ENCODE measurements around the gene GPR55. TPM values are rescaled to one million over a fixed set of nuclear protein-coding genes. Genes with fewer than 3 reads are reported as not detected.

Gene GPR55
- total RNA-seq, 2 experiments from 2014 or later, result 3.6 to 4.0 TPM

DNA sequence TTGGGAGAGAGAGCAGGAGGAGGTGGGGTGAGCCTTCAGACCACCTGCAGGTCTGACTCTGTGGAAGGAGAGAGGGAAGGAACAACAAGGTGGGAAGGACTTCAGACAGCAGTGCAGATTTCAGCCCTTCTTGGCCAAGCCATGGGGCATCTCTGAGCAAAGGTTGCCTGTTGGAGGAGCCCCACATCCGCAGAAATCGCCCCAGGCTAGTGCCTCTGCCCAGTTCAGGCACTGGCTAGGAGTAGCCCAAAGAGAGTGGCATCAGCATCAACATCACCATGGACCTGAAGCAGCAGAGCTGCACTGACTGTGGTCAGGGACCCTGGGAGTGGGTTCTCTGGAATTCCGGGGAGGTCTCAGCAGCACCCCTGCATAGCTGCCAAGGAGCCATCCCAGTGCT, 10.2 kb downstream of the GPR55 start:
- POLR2A ChIA-PET, result no interaction called here
- H3K27me3 Mint-ChIP-seq, result peaks cover 2% of the 10 kb centered on the region
- DNase-seq, result peak; percentile 3
- ATAC-seq, result no peak
- peaks cover 11% of the 10 kb centered on the region for H3K36me3 Mint-ChIP-seq (ENCODE audit: low read depth)
- H3K27ac Mint-ChIP-seq, result no peak overlapping the region
- intact Hi-C loops (cut with DNase I, micrococcal nuclease), result no loop called here
- peaks cover 62% of the 10 kb centered on the region for H3K4me1 Mint-ChIP-seq
- no peaks in the 10 kb centered on the region for H3K9me3 Mint-ChIP-seq (ENCODE audit: low read depth)
- no peak overlapping the region for H3K4me3 Mint-ChIP-seq
- CTCF ChIA-PET, result interaction anchor here (1.3 to 1.4 kb wide), 2 partner anchors 9 to 73 kb away, joined by 3 to 6 read pairs; no protein-coding TSS in a partner anchor

DNA sequence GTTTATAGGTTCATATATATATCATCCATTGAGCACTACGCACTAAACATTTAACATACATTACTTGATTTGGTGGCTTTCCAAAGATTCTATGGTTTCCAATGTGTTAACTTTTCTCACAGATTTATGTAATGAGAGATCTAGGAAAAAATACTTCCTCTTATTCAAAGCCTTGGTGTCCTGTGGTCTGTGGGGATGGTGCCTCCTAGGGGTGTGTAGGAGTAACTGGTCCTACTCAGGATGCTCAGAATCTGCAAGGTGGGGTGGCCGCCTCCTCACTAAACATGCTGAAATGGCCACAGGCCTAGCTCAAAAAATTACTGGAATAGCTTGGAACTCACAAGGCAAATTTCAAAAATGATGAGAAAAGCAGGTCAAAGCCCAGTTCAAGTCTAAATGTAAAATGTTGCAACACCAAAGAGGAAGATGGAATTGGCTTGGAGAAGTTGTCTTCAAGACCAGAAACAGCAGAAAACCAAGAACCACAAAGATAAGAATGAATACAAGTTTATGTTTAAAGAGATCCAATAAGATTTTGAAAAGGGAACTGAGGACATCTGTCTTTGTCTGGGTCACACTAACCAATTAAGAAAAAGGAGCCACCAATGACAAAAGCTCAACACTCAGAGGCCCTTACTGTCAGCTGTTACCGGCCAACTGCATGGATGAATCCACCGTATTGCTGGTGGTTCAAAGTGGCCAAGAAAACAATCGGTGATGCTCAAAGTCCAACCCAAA, 11.5 kb downstream of the GPR55 start:
- peak; percentile 50 for DNase-seq

DNA sequence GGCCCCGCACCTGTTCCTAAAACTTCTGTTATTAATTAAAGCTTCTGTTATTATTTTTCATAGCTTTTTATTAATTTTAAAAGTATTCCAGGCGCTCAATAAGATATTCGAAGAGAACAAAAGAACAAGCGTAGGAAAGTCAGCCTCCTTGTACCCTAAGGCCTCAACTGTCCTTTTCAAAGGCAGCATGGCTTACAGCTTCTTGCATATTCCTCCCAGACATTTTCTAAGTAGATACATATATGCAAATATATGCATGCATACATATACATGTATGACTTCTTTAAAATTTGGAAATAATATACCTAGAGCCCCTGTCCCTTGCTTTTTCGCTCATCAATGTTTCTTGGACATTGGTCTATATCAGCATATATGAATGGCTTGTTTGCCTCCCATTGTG, 12.3 kb downstream of the GPR55 start:
- Mint-ChIP-seq H3K4me1 (peaks cover 61% of the 10 kb centered on the region), H3K9me3 (ENCODE audit: low read depth) (no peaks in the 10 kb centered on the region), H3K27me3 (peaks cover 8% of the 10 kb centered on the region), H3K4me3 (no peak overlapping the region), H3K36me3 (ENCODE audit: low read depth) (peaks cover 20% of the 10 kb centered on the region), H3K27ac (no peak overlapping the region)
- no peak for ATAC-seq
- CTCF ChIA-PET, result interaction anchor here (0.6 to 2.1 kb wide), 14 partner anchors 9 to 76 kb away, joined by 3 to 14 read pairs (median 4); partner anchors contain the start of gene ITM2C
- intact Hi-C loops (cut with DNase I, micrococcal nuclease), result no loop called here
- POLR2A ChIA-PET, result no interaction called here
- no peak for DNase-seq

More for the DNA sequence above, 11.5 kb downstream of the GPR55 start:
- peaks cover 18% of the 10 kb centered on the region for H3K36me3 Mint-ChIP-seq (ENCODE audit: low read depth)
- H3K4me3 Mint-ChIP-seq, result no peak overlapping the region
- CTCF ChIA-PET, result interaction anchor here (0.6 to 2.1 kb wide), 13 partner anchors 10 to 187 kb away, joined by 3 to 14 read pairs (median 4); partner anchors contain the start of gene ITM2C
- intact Hi-C loops (cut with DNase I, micrococcal nuclease), result no loop called here
- H3K27me3 Mint-ChIP-seq, result peaks cover 5% of the 10 kb centered on the region
- no peak for ATAC-seq
- peaks cover 60% of the 10 kb centered on the region for H3K4me1 Mint-ChIP-seq
- H3K27ac Mint-ChIP-seq, result no peak overlapping the region
- no peaks in the 10 kb centered on the region for H3K9me3 Mint-ChIP-seq (ENCODE audit: low read depth)
- POLR2A ChIA-PET, result no interaction called here

DNA sequence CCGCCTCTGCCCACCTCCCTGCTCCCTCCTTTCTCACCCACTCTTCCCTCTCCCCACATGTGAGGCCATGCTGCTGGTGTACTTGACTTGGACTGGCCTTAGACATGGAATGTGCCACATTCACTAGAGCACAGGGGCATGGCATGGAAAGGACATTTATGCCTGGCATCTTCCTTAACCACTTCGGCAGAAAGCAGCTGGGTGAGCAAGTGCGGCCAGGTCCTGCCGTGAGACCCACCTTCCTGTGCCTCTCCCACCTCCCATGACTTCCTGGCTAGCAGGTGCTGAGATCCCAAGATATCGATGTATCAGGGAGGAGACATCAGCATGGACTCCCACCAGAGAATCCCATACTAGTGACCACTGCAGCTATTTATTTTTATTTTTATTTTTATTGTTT, 13.0 kb downstream of the GPR55 start:
- peaks cover 22% of the 10 kb centered on the region for H3K36me3 Mint-ChIP-seq (ENCODE audit: low read depth)
- DNase-seq (no peak), ATAC-seq (no peak)
- no peak overlapping the region for H3K27ac Mint-ChIP-seq
- H3K27me3 Mint-ChIP-seq, result peaks cover 8% of the 10 kb centered on the region
- intact Hi-C loops (cut with DNase I, micrococcal nuclease), result no loop called here
- no peak overlapping the region for H3K4me3 Mint-ChIP-seq
- no peaks in the 10 kb centered on the region for H3K9me3 Mint-ChIP-seq (ENCODE audit: low read depth)
- ChIA-PET POLR2A (no interaction called here), CTCF (interaction anchor here (1.0 to 2.1 kb wide), 9 partner anchors 8 to 75 kb away, joined by 3 to 14 read pairs (median 4); no protein-coding TSS in a partner anchor)
- peaks cover 60% of the 10 kb centered on the region for H3K4me1 Mint-ChIP-seq

DNA sequence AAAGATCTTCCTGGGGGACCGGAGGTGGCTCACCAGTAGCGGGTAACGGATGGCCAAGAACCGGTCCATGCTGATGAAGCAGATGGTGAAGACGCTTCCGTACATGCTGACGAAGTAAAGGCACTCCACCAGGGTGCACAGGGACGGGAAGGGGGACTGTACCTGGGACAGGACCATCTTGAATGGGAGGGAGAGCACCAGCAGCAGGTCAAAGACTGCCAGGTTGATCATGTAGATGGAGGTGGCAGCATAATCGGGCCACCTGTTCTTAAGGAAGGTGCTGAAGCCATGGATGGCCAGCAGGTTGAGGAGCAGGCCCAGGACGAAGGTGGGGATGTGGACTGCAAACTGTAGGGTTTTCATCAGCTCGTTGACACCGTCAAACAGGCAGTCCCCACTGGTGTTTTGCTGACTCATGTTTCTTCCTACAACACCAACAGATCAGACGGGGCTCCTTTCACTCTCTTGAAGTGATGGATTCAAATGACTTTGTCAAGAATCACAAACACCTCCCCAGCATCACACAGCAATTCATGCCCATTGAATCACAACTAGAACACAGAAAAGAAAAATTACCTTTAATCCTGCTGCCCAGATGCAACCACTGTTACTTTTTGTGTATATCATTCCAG, 14.4 kb downstream of the GPR55 start:
- Mint-ChIP-seq H3K36me3 (ENCODE audit: low read depth) (peaks cover 24% of the 10 kb centered on the region), H3K4me1 (peaks cover 62% of the 10 kb centered on the region), H3K9me3 (ENCODE audit: low read depth) (no peaks in the 10 kb centered on the region), H3K27ac (peak overlapping the region; percentile 5), H3K27me3 (peaks cover 8% of the 10 kb centered on the region), H3K4me3 (no peak overlapping the region)
- DNase-seq, result peak; percentile 17
- peak; percentile 19 for ATAC-seq
- ChIA-PET CTCF (interaction anchor here (0.6 to 2.5 kb wide), 4 partner anchors 9 to 77 kb away, joined by 3 to 8 read pairs (median 4); no protein-coding TSS in a partner anchor), POLR2A (interaction anchor here (0.8 kb wide), 1 partner anchor 103 kb away, joined by 5 read pairs; no protein-coding TSS in a partner anchor)
- intact Hi-C loops (cut with DNase I, micrococcal nuclease), result no loop called here

DNA sequence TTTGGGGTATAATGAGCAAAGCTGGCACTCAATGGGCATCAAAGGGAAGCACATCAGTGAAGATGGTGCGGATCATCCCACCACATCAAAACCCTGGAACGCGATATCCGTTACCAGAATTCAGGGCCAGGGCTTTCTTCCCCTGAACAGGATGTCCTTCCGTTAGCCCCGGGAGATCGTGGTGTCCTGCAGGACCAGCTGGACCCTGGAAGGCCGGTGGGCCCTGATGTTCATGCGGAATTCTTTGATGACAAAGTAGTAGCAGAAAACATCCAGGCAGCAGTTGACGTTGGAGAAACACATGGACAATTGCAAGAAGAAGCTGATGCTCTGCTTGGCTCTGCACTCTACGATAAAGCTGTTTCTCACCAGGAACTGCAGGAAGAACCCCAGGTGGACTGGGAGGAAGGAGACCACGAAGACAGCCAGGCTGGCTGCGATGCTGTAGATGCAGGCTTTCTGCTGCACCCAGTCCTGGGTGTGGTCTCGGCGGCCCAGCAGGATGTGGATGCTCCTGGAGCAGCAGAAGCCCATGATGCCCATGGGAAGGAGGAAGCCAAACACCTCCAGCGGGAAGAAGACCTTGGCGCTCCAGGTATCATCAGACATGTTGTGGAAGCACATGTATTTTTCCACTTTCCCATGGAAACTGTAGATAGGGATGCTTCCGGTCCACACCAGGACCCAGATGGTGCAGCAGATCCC, 15.0 kb downstream of the GPR55 start:
- DNase-seq (peak; percentile 3), ATAC-seq (no peak)
- Mint-ChIP-seq H3K27me3 (peaks cover 8% of the 10 kb centered on the region), H3K4me3 (no peak overlapping the region), H3K4me1 (peaks cover 62% of the 10 kb centered on the region), H3K9me3 (ENCODE audit: low read depth) (no peaks in the 10 kb centered on the region), H3K27ac (no peak overlapping the region), H3K36me3 (ENCODE audit: low read depth) (peaks cover 23% of the 10 kb centered on the region)
- ChIA-PET POLR2A (no interaction called here), CTCF (interaction anchor here (0.6 to 2.5 kb wide), 2 partner anchors 14 to 65 kb away, joined by 3 to 8 read pairs; no protein-coding TSS in a partner anchor)
- intact Hi-C loops (cut with DNase I, micrococcal nuclease), result loop anchor here in 1 of 2 experiments (5.0 kb wide), 1 partner anchor 32 kb away; no protein-coding TSS in a partner anchor

DNA sequence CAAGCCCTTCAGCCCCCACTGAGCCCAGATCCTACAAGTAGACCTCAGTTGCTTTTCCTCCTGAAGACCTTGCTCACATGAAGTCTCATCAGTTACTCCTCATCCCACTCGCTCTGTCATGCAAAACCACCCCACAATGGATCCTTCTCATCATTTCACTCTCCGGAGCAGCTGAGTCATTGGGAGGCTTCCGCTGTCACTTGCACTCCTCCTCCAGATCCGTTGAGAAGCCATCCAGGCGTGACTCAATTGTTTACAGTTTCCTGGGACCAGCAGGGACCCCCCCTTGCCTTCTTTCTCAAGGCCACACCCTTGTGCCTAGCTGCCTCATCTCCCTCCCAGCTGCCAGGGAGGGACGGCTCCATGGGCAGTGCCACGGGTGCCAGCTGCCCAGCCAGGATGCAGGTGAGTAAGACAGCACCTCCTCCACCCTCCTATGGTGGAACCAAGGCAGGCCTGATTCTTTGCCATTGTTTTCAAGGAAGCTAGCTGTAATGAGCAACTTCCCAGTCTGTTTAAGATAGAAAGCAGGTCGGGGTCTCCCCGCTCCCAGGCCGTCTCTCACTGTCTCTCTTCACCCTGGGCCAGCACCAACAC, 16.3 kb downstream of the GPR55 start:
- ChIA-PET CTCF (interaction anchor here (0.8 to 1.6 kb wide), 5 partner anchors 10 to 84 kb away, joined by 3 to 8 read pairs (median 3); partner anchors contain the start of gene GPR55), POLR2A (no interaction called here)
- H3K36me3 Mint-ChIP-seq (ENCODE audit: low read depth), result peaks cover 23% of the 10 kb centered on the region
- peak; percentile 42 for ATAC-seq
- no peaks in the 10 kb centered on the region for H3K9me3 Mint-ChIP-seq (ENCODE audit: low read depth)
- peak; percentile 77 for DNase-seq
- H3K4me1 Mint-ChIP-seq, result peaks cover 66% of the 10 kb centered on the region
- peaks cover 8% of the 10 kb centered on the region for H3K27me3 Mint-ChIP-seq
- intact Hi-C loops (cut with DNase I, micrococcal nuclease), result loop anchor here in 1 of 2 experiments (5.0 kb wide), 1 partner anchor 34 kb away; no protein-coding TSS in a partner anchor
- peak overlapping the region; percentile 67 for H3K4me3 Mint-ChIP-seq
- H3K27ac Mint-ChIP-seq, result peak overlapping the region; percentile 80

DNA sequence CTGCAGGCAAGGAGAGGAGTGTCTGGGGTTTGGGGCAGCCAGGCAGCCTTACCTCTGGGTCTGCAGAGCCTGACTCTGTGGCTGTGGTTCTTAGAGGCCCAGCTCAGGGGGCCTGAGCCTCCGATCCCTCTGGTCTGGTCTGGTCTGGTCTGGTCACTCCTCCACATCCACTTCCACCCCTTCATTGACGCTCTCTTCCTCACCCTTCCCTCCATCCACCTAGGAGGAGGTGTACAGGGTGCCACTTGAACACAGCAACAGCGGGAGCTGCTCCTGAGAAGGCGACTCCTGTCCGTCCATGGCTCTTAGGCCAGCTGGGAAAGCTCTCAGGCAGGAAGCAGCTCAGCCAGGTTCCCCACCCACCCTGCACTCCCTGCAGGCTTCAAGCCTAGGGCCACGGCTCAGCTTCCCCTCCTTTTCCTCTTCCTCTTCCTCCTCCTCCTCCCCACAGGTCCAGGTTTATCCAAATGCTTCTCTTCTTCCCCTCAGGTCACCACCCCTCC, 16.9 kb downstream of the GPR55 start:
- H3K36me3 Mint-ChIP-seq (ENCODE audit: low read depth), result peaks cover 23% of the 10 kb centered on the region
- ATAC-seq, result no peak

DNA sequence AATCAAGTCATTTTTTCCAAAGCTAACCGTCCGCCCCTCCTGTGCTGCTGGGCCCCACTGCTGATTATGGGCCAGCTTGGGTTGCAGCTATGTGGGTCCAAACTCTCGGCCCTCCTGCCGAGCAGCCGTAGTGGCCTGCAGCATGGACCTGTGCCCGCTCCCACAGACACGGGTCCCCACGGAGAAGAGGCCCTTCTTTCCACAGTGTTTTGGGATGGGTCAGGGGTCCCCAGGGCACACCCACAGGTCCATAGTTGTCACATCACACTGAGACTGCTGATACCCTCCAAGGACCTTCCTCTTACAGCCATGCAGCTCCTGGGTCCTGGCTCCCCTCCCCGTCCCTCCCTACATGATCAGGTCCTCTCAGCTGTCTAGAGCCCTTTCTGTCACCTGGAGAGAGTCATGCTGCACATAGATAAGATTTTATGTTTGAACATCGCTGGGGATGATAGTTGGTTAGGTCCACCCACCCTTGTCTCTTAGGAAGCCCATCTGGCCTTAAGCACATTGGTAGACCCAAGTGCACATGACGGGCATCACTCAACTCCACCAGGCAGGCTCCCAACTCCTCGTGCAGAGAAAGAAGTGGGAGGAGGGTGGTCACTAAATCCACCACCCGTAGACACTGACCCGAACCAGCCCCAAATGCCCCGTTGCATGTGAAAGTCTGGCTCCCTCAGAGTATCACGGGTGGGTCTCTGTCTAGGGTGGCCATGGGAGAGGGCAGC, 17.5 kb downstream of the GPR55 start:
- POLR2A ChIA-PET, result no interaction called here
- Mint-ChIP-seq H3K4me1 (peaks cover 68% of the 10 kb centered on the region), H3K27ac (no peak overlapping the region), H3K27me3 (peaks cover 11% of the 10 kb centered on the region), H3K36me3 (ENCODE audit: low read depth) (peaks cover 23% of the 10 kb centered on the region), H3K9me3 (ENCODE audit: low read depth) (no peaks in the 10 kb centered on the region), H3K4me3 (peak overlapping the region; percentile 67)
- DNase-seq (no peak), ATAC-seq (no peak)
- CTCF ChIA-PET, result interaction anchor here (0.8 to 12.2 kb wide), 10 partner anchors 11 to 181 kb away, joined by 3 to 186 read pairs (median 4); partner anchors contain the start of gene GPR55
- intact Hi-C loops (cut with DNase I, micrococcal nuclease), result loop anchor here in 1 of 2 experiments (5.0 kb wide), 1 partner anchor 35 kb away; no protein-coding TSS in a partner anchor

More for the DNA sequence above, 16.9 kb downstream of the GPR55 start:
- no peak for DNase-seq
- Mint-ChIP-seq H3K9me3 (ENCODE audit: low read depth) (no peaks in the 10 kb centered on the region), H3K4me1 (peaks cover 65% of the 10 kb centered on the region), H3K27me3 (peaks cover 9% of the 10 kb centered on the region), H3K27ac (peak overlapping the region; percentile 80), H3K4me3 (peak overlapping the region; percentile 67)
- ChIA-PET CTCF (interaction anchor here (0.8 to 1.6 kb wide), 6 partner anchors 10 to 84 kb away, joined by 3 to 8 read pairs (median 3); partner anchors contain the start of gene GPR55), POLR2A (no interaction called here)
- intact Hi-C loops (cut with DNase I, micrococcal nuclease), result loop anchor here in 1 of 2 experiments (5.0 kb wide), 1 partner anchor 34 kb away; no protein-coding TSS in a partner anchor

Data from activated CD4-positive, alpha-beta T cell treated with anti-CD3 and anti-CD28 coated beads for 36 hours (primary cell).